Adrenal gland (tissue), 5 donors: Measurements from ENCODE around the gene ELF1.

Experiments
- CTCF ChIP-seq, 6 experiments: fragments of 450-650 bp in 4 of 6; fragments of 200-600 bp in 2 of 6; sonication (generic) in 1 of 6; IDR thresholded peaks; 1 replicate in 5 of 6; 2 replicates in 1 of 6; pipeline versions ENCODE4 v1.5.1 to v1.8.0; 2016 to 2021; ENCODE audit warnings: antibody characterized with exemption in 6 of 6, mild to moderate bottlenecking in 2 of 6, moderate library complexity in 1 of 6
- POLR2A ChIP-seq, 2 donors: fragments of 450-650 bp; IDR thresholded peaks; one replicate each; pipeline ENCODE4 v1.6.1; 2017; ENCODE audit warnings: antibody characterized with exemption in 2 of 2, mild to moderate bottlenecking in 2 of 2, moderate library complexity in 1 of 2
- donor health status: DM: no; HTN: no; CAD: no.

GRCh38 chr13:40897053-40897452, 122.1 kb downstream of the ELF1 start:
- TF ChIP-seq CTCF (IDR thresholded peaks at IDR 0.05), result no peak
- TF ChIP-seq POLR2A (IDR thresholded peaks at IDR 0.05), result no peak
